ENCODE data around the gene MFSD2A.

The MFSD2A gene

GRCh38 chr1:39944410-39945112, 10.4 kb upstream of the MFSD2A start:
- no peak overlapping the region for H3K4me3 ChIP-seq (replicated peaks; ENCODE audit: low read depth, low read length)
- no peaks in the 10 kb centered on the region for H3K27me3 ChIP-seq (replicated peaks; ENCODE audit: control insufficient read depth, insufficient read depth, low read length)
- no peak for DNase-seq (ENCODE audit: extremely low read depth, insufficient read length)
- TF ChIP-seq CTCF (IDR thresholded peaks at IDR 0.05; ENCODE audit: insufficient read depth, low read length, poor library complexity, severe bottlenecking) = no peak
- H3K36me3 ChIP-seq (ENCODE audit: control insufficient read depth, insufficient read depth, low read length) = no peaks in the 10 kb centered on the region

- DNase-seq (ENCODE audit: extremely low read depth, insufficient read length) = no peak
- no peak for TF ChIP-seq CTCF (IDR thresholded peaks at IDR 0.05; ENCODE audit: insufficient read depth, low read length, poor library complexity, severe bottlenecking)
- Histone ChIP-seq H3K36me3 (ENCODE audit: control insufficient read depth, insufficient read depth, low read length) (no peaks in the 10 kb centered on the region), H3K4me3 (replicated peaks; ENCODE audit: low read depth, low read length) (no peak overlapping the region), H3K27me3 (replicated peaks; ENCODE audit: control insufficient read depth, insufficient read depth, low read length) (no peaks in the 10 kb centered on the region)
Observed at GRCh38 chr1:39946216-39946615, 8.7 kb upstream of the MFSD2A start.

- no peak for TF ChIP-seq CTCF (IDR thresholded peaks at IDR 0.05; ENCODE audit: insufficient read depth, low read length, poor library complexity, severe bottlenecking)
- DNase-seq (ENCODE audit: extremely low read depth, insufficient read length) = no peak
- H3K36me3 ChIP-seq (ENCODE audit: control insufficient read depth, insufficient read depth, low read length) = no peaks in the 10 kb centered on the region
- no peaks in the 10 kb centered on the region for H3K27me3 ChIP-seq (replicated peaks; ENCODE audit: control insufficient read depth, insufficient read depth, low read length)
- no peak overlapping the region for H3K4me3 ChIP-seq (replicated peaks; ENCODE audit: low read depth, low read length)
Observed at GRCh38 chr1:39947260-39947659, 7.7 kb upstream of the MFSD2A start.

GRCh38 chr1:39949891-39950290, 5.1 kb upstream of the MFSD2A start:
- H3K27me3 ChIP-seq (replicated peaks; ENCODE audit: control insufficient read depth, insufficient read depth, low read length) = no peaks in the 10 kb centered on the region
- no peak for DNase-seq (ENCODE audit: extremely low read depth, insufficient read length)
- H3K4me3 ChIP-seq (replicated peaks; ENCODE audit: low read depth, low read length) = no peak overlapping the region
- no peaks in the 10 kb centered on the region for H3K36me3 ChIP-seq (ENCODE audit: control insufficient read depth, insufficient read depth, low read length)
- no peak for TF ChIP-seq CTCF (IDR thresholded peaks at IDR 0.05; ENCODE audit: insufficient read depth, low read length, poor library complexity, severe bottlenecking)

GRCh38 chr1:39951926-39952325, 3.0 kb upstream of the MFSD2A start:
- H3K27me3 ChIP-seq (replicated peaks; ENCODE audit: control insufficient read depth, insufficient read depth, low read length) = no peaks in the 10 kb centered on the region
- no peak overlapping the region for H3K4me3 ChIP-seq (replicated peaks; ENCODE audit: low read depth, low read length)
- no peak for TF ChIP-seq CTCF (IDR thresholded peaks at IDR 0.05; ENCODE audit: insufficient read depth, low read length, poor library complexity, severe bottlenecking)
- DNase-seq (ENCODE audit: extremely low read depth, insufficient read length) = no peak
- 0 out of 2 replicates have a peak, but pooled peaks cover under 1% of the 10 kb centered on the region for H3K36me3 ChIP-seq (ENCODE audit: control insufficient read depth, insufficient read depth, low read length)
